ENCODE measurements around the gene MEAK7.

The MEAK7 gene

DNA sequence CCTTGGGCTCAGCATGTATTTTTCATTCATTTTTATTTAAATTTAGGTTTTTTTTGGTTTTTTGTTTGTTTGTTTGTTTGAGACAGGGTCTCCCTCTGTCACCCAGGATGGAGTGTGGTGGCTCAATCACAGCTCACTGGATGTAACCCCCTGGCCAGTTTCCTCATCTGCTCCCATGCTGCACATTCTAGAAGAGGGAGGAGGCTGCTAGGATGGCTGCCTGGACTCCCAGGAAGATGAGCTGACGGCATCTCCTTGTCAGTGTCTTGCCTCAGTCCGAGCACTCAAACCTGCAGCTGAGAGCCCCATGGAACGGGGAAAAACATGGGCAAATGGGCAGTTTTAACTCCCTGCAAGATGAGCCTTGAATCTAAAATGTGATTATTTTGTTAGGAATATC is 7.5 kb downstream of the MEAK7 start:
- no peaks in the 10 kb centered on the region for H3K27me3 ChIP-seq (replicated peaks; ENCODE audit: control insufficient read depth, insufficient read depth, low read length)
- H3K36me3 ChIP-seq (ENCODE audit: control insufficient read depth, insufficient read depth, low read length), result peaks cover 6% of the 10 kb centered on the region
- no peak for DNase-seq (ENCODE audit: extremely low read depth, insufficient read length)
- TF ChIP-seq, protein P1, sequence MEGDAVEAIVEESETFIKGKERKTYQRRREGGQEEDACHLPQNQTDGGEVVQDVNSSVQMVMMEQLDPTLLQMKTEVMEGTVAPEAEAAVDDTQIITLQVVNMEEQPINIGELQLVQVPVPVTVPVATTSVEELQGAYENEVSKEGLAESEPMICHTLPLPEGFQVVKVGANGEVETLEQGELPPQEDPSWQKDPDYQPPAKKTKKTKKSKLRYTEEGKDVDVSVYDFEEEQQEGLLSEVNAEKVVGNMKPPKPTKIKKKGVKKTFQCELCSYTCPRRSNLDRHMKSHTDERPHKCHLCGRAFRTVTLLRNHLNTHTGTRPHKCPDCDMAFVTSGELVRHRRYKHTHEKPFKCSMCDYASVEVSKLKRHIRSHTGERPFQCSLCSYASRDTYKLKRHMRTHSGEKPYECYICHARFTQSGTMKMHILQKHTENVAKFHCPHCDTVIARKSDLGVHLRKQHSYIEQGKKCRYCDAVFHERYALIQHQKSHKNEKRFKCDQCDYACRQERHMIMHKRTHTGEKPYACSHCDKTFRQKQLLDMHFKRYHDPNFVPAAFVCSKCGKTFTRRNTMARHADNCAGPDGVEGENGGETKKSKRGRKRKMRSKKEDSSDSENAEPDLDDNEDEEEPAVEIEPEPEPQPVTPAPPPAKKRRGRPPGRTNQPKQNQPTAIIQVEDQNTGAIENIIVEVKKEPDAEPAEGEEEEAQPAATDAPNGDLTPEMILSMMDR (IDR thresholded peaks at IDR 0.05; ENCODE audit: insufficient read depth, low read length, poor library complexity, severe bottlenecking), result no peak
- no peak overlapping the region for H3K4me3 ChIP-seq (replicated peaks; ENCODE audit: low read depth, low read length)

DNA sequence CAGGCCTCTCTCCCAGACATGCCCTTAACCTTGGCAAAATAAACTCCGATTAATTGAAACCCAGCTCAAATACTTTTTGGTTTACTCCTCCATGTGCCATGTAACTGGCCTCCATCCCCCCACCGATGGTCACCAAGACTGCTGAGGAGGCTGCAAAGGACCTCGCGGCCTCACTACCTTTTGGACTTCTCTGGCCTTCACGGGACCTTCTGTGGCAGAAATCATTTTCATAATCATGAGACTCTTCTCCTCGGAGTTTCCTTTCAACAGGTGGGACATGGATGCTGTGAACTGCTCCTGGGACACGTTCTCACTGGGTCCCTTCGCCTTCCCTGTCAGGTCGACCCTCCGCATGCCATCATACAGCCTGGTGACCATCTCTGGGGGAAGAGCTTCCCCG is 9.0 kb downstream of the MEAK7 start:
- Histone ChIP-seq H3K36me3 (ENCODE audit: control insufficient read depth, insufficient read depth, low read length) (peaks cover 6% of the 10 kb centered on the region), H3K27me3 (replicated peaks; ENCODE audit: control insufficient read depth, insufficient read depth, low read length) (no peaks in the 10 kb centered on the region), H3K4me3 (replicated peaks; ENCODE audit: low read depth, low read length) (no peak overlapping the region)
- DNase-seq (ENCODE audit: extremely low read depth, insufficient read length), result no peak
- TF ChIP-seq, protein P1 (IDR thresholded peaks at IDR 0.05; ENCODE audit: insufficient read depth, low read length, poor library complexity, severe bottlenecking), result no peak

DNA sequence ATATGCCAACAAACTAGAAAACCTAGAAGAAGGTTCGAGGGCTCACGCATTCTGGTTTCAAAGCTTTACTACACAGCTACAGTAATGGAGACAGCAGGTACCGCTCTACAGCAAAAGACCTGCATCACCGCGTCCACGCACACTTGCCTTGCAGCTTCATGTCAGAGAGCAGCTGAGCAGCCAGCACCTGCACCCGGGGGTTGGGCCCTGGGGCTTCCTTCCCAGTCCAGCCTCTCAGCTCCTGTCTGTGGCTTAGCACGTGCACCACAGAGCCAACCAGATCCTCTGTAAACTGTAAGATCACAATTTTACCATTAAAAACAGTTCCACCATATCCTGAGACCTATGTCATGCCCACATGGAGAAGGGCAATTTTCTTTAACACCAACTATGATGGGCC is 15.3 kb downstream of the MEAK7 start:
- Histone ChIP-seq H3K27me3 (replicated peaks; ENCODE audit: control insufficient read depth, insufficient read depth, low read length) (no peaks in the 10 kb centered on the region), H3K36me3 (ENCODE audit: control insufficient read depth, insufficient read depth, low read length) (peaks cover 2% of the 10 kb centered on the region), H3K4me3 (replicated peaks; ENCODE audit: low read depth, low read length) (no peak overlapping the region)
- no peak for DNase-seq (ENCODE audit: extremely low read depth, insufficient read length)
- TF ChIP-seq, protein P1 (IDR thresholded peaks at IDR 0.05; ENCODE audit: insufficient read depth, low read length, poor library complexity, severe bottlenecking), result no peak

DNA sequence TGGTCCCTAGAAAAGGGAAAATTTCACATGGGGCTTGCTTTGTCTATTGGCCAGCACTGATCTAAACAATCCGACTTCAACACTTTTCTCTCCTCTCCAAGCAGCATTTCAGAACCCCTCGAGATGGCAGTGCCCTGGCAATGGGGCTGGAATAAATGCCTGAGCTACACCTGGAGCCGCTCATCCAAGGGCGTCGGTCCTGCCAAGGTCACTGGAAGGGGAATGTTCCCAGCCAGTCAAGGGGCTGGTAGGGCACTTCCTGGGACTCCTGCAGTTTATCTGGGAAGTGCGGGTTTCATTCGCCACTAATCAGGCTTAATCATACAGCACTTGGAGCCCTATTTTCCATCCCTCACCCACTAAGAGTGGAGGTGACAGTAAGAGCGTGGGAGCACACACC is 17.1 kb downstream of the MEAK7 start:
- H3K27me3 ChIP-seq (replicated peaks; ENCODE audit: control insufficient read depth, insufficient read depth, low read length), result no peaks in the 10 kb centered on the region
- DNase-seq (ENCODE audit: extremely low read depth, insufficient read length), result no peak
- H3K36me3 ChIP-seq (ENCODE audit: control insufficient read depth, insufficient read depth, low read length), result peaks cover 5% of the 10 kb centered on the region
- TF ChIP-seq, protein P1 (IDR thresholded peaks at IDR 0.05; ENCODE audit: insufficient read depth, low read length, poor library complexity, severe bottlenecking), result no peak
- no peak overlapping the region for H3K4me3 ChIP-seq (replicated peaks; ENCODE audit: low read depth, low read length)

DNA sequence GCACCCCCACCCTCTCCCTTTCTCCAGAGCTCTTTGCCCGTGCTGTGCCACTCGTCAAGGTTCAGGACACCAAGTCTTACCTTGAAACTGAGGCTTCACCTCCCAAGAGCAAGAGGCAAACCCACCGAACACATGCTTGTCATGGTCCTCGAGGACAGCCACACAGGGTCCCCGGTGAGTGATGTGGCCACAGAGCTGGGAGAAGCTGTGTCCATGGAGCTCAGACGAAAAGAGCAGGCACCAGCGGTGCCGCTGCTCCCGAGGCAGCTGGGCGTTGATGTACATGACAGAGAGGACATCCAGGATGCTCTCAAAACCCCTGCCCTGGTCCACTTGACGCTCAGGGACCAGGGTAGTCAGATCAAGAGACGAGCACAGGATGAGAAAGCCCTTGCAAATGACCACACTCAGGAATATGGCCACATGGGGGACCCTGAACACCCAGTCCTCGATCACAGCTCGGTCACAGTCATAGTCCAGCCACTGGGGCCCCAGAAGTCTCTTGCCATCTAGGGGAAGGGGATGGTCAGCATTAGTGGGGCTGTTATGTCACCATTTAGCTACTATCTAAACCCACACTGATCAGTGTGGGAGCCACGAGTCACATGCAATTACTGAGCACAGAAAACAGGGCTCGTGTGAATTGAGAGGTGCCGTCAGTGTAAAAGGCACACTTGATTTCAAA is 17.8 kb downstream of the MEAK7 start:
- no peaks in the 10 kb centered on the region for H3K27me3 ChIP-seq (replicated peaks; ENCODE audit: control insufficient read depth, insufficient read depth, low read length)
- H3K36me3 ChIP-seq (ENCODE audit: control insufficient read depth, insufficient read depth, low read length), result peaks cover 5% of the 10 kb centered on the region
- no peak overlapping the region for H3K4me3 ChIP-seq (replicated peaks; ENCODE audit: low read depth, low read length)
- DNase-seq (ENCODE audit: extremely low read depth, insufficient read length), result no peak
- TF ChIP-seq, protein P1 (IDR thresholded peaks at IDR 0.05; ENCODE audit: insufficient read depth, low read length, poor library complexity, severe bottlenecking), result no peak

DNA sequence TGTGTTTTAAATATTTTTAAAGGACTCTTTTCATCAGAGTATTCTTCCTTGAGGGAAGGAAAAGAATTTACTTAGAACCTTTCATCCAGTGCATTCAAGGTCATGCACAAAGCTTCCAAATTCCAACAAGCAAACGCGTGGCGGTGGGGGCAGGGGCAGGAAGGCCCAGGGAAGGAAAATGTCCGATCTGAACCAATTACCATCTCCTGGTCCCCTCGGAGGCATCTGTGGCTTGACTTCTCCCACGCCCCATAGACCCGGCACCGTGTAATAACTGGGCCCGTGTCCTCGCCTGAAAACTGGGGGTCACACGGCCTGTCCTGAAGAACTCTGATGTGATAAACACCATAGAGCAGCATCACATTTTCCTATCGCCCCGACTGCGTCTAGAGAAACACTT is 18.3 kb downstream of the MEAK7 start:
- TF ChIP-seq, protein P1 (IDR thresholded peaks at IDR 0.05; ENCODE audit: insufficient read depth, low read length, poor library complexity, severe bottlenecking), result no peak

More for the DNA sequence above, 18.3 kb downstream of the MEAK7 start:
- peaks cover 5% of the 10 kb centered on the region for H3K36me3 ChIP-seq (ENCODE audit: control insufficient read depth, insufficient read depth, low read length)
- no peaks in the 10 kb centered on the region for H3K27me3 ChIP-seq (replicated peaks; ENCODE audit: control insufficient read depth, insufficient read depth, low read length)
- H3K4me3 ChIP-seq (replicated peaks; ENCODE audit: low read depth, low read length), result no peak overlapping the region
- no peak for DNase-seq (ENCODE audit: extremely low read depth, insufficient read length)
